GM23338 (cell line): ENCODE measurements around the gene LNX2.

ENCODE experiments used
- CREB1 ChIP-seq: fragments of 250-450 bp; sonication (Bioruptor Pico); IDR thresholded peaks from 2 replicates; pipeline ENCODE4 v1.5.0; 2020; ENCODE audit warnings: low read depth, mild to moderate bottlenecking, moderate library complexity
- CTCF ChIP-seq, 2 experiments: fragments of 200-600 bp in 1 of 2; sonication (generic) in 1 of 2; conservative IDR thresholded peaks; 2 replicates each; pipeline versions ENCODE4 v1.5.1 to v1.6.1; 2016 to 2017; ENCODE audit warnings: antibody characterized with exemption in 2 of 2, low read depth in 2 of 2, mild to moderate bottlenecking in 2 of 2, moderate library complexity in 1 of 2
- ETS1 ChIP-seq: IDR thresholded peaks from 2 replicates; pipeline ENCODE4 v1.6.1; 2016; ENCODE audit warnings: antibody characterized with exemption
- EZH2 ChIP-seq: fragments of 200-600 bp; sonication (generic); IDR thresholded peaks from one replicate; pipeline ENCODE4 v1.8.0; 2017; ENCODE audit warnings: antibody characterized with exemption, mild to moderate bottlenecking, low read depth; ENCODE audit not compliant: unreplicated experiment
- EZH2phosphoT487 ChIP-seq: fragments of 200-600 bp; sonication (generic); IDR thresholded peaks from one replicate; pipeline ENCODE4 v1.8.1; 2018; ENCODE audit warnings: antibody characterized with exemption; ENCODE audit not compliant: unreplicated experiment
- JUNB ChIP-seq: IDR thresholded peaks from one replicate; pipeline ENCODE4 v1.6.1; 2016; ENCODE audit warnings: antibody characterized with exemption; ENCODE audit not compliant: unreplicated experiment
- NANOG ChIP-seq: IDR thresholded peaks from 2 replicates; pipeline ENCODE4 v1.6.1; 2016; ENCODE audit warnings: antibody characterized with exemption, borderline replicate concordance
- POLR2AphosphoS5 ChIP-seq: IDR thresholded peaks from 2 replicates; pipeline ENCODE4 v1.6.1; 2016; ENCODE audit warnings: antibody characterized with exemption, low read depth
- REST ChIP-seq: IDR thresholded peaks from one replicate; pipeline ENCODE4 v1.6.1; 2018; ENCODE audit warnings: antibody characterized with exemption; ENCODE audit not compliant: unreplicated experiment
- STAT1 ChIP-seq: IDR thresholded peaks from one replicate; pipeline ENCODE4 v1.6.1; 2016; ENCODE audit warnings: antibody characterized with exemption; ENCODE audit not compliant: unreplicated experiment
- ZNF114 ChIP-seq: fragments of 250-450 bp; sonication (Bioruptor Pico); IDR thresholded peaks from 2 replicates; pipeline ENCODE4 v1.5.0; 2020; ENCODE audit warnings: mild to moderate bottlenecking, moderate library complexity
- ZNF331 ChIP-seq: fragments of 250-450 bp; sonication (Bioruptor Pico); IDR thresholded peaks from 2 replicates; pipeline ENCODE4 v1.5.0; 2020; ENCODE audit warnings: low read depth, mild to moderate bottlenecking, moderate library complexity
- ZNF462 ChIP-seq: fragments of 250-450 bp; sonication (Bioruptor Pico); IDR thresholded peaks from 2 replicates; pipeline ENCODE4 v1.5.0; 2020; ENCODE audit warnings: mild to moderate bottlenecking, moderate library complexity

GRCh38 chr13:27605610-27606200 lies 14.6 kb downstream of the LNX2 start:
- no peak for TF ChIP-seq EZH2phosphoT487
- TF ChIP-seq CREB1 (CRISPR knock-in tag), result no peak
- no peak for TF ChIP-seq STAT1
- TF ChIP-seq CTCF (conservative IDR thresholded peaks at IDR 0.05; ENCODE audit: low read depth in 2 of 2), result no peak
- no peak for TF ChIP-seq EZH2
- TF ChIP-seq REST, result no peak
- no peak for TF ChIP-seq NANOG
- TF ChIP-seq ETS1, result no peak
- no peak for TF ChIP-seq POLR2AphosphoS5
- no peak for TF ChIP-seq ZNF114 (CRISPR knock-in tag)
- TF ChIP-seq ZNF331 (CRISPR knock-in tag), result no peak
- TF ChIP-seq JUNB, result no peak
- TF ChIP-seq ZNF462, result no peak
